NCI-H2171 treated with DMSO at 0.1 percent for 48 hours (cell line): Measurements from ENCODE around the gene TMEM69.
"Not testable (repeated sequence)": the region's sequence is repeated elsewhere in the genome, so short reads cannot be mapped to it uniquely, and the experiment has no call there.

Source experiments
- DNase-seq: peaks from one replicate; lab custom pipeline; 2025; lab: John Stamatoyannopoulos, UW

The TMEM69 gene

DNA sequence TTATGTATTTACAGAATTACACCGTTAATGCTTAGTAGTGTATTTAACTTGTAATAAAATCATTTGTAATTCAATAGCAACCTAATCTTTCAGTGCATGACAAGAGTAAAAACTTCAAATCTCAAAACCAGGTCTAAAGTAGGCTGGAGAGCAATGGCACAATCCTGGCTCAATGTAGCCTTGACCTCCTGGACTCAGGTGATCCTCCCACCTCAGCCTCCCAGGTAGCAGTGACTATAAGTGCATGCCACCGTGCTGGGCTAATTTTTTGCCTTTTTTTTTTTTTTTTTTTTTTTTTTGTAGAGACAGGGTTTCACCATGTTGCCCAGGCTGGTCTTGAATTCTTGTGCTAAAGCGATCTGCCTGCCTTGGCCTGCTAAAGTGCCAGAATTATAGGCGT is 51.2 kb downstream of the TMEM69 start:
- DNase-seq: no peak

GRCh38 chr1:45739641-45740156 is 51.7 kb downstream of the TMEM69 start:
- DNase-seq: not testable (repeated sequence)
